ENCODE data around the gene RAD52. TPM values are rescaled to one million over a fixed set of nuclear protein-coding genes. Genes with fewer than 3 reads are reported as not detected.

The RAD52 gene
- polyA plus RNA-seq, 1 donor, result 27.9 TPM

DNA sequence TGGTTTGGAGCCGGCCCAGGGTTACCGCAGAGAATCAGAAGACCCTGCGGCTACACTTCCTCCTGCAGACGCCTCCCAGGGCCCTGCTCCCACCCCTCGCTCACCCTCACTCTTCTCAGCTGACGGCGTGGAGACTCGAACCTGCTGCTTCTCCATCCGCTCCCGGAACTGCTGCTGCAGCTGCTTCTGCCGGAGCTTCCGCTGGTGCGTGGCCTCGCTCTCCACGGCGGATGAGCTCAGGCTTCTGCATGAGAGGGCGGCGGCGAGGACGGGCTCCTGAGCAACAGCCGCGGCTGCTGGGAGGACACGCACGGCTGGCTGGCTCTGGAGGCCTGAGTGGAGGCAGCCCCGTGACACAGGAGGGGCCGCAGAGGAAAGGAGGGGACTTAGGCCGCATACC, 33.3 kb downstream of the RAD52 start:
- Histone ChIP-seq H3K4me1 (ENCODE audit: control insufficient read depth, insufficient read depth, low read length) (no peaks in the 10 kb centered on the region), H3K4me3 (ENCODE audit: low read length) (no peak overlapping the region), H3K9me3 (ENCODE audit: control insufficient read depth, low read depth, low read length) (no peaks in the 10 kb centered on the region), H3K36me3 (ENCODE audit: control insufficient read depth, insufficient read depth, low read length) (peaks cover 77% of the 10 kb centered on the region), H3K27me3 (ENCODE audit: control insufficient read depth, insufficient read depth, low read length) (no peaks in the 10 kb centered on the region), H3K27ac (ENCODE audit: low read length) (no peak overlapping the region)
- WGBS (ENCODE audit: insufficient coverage, low lambda C conversion rate), result no CpG with 5 or more reads among the region's 27 CpGs
- no peak for DNase-seq

GRCh38 chr12:915090-915489, 34.4 kb downstream of the RAD52 start:
- Histone ChIP-seq H3K4me1 (ENCODE audit: control insufficient read depth, insufficient read depth, low read length) (no peaks in the 10 kb centered on the region), H3K27ac (ENCODE audit: low read length) (no peak overlapping the region), H3K9me3 (ENCODE audit: control insufficient read depth, low read depth, low read length) (no peaks in the 10 kb centered on the region), H3K4me3 (ENCODE audit: low read length) (no peak overlapping the region), H3K27me3 (ENCODE audit: control insufficient read depth, insufficient read depth, low read length) (no peaks in the 10 kb centered on the region), H3K36me3 (ENCODE audit: control insufficient read depth, insufficient read depth, low read length) (peaks cover 82% of the 10 kb centered on the region)
- no peak for DNase-seq
- WGBS (ENCODE audit: insufficient coverage, low lambda C conversion rate), result no CpG with 5 or more reads among the region's 5 CpGs

DNA sequence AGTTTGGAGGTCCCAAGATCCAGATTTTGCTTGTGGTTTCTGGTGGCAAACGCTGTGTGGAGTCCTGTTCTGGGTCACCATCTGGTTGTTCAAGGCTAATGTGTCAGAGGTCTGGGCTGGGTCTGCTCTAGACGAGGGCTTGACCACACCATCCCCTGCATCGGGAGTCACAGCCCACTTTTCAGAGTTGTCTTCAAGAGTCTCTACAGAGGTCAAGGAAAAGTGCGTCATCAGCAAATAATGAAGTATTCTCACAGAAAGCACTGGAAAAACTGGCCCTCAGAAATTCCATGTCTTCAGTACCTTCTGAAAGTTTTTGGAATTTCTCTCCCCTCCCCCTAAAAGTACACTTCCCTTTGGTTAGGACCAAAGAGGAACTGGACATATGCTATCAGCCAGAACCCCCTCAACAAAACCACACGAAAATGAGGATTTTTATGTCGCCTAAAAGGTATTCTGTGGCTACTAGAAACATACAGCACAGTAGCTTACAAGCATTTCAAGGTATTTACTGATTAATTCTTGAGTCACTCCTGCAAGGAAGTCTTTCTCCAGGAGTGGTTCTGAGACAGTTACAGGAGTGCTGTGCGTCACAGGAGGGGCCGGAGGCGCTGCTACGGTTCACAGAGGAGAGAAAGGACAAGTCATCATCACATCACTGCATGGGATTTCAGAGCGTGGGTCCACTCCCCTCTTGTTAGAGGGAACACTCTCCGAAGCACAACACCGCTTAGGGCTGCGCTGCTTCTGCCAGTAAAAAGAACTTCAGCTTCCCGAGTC, 35.4 kb downstream of the RAD52 start:
- no peaks in the 10 kb centered on the region for H3K9me3 ChIP-seq (ENCODE audit: control insufficient read depth, low read depth, low read length)
- no peaks in the 10 kb centered on the region for H3K4me1 ChIP-seq (ENCODE audit: control insufficient read depth, insufficient read depth, low read length)
- no peak overlapping the region for H3K27ac ChIP-seq (ENCODE audit: low read length)
- WGBS (ENCODE audit: insufficient coverage, low lambda C conversion rate), result no CpG with 5 or more reads among the region's 15 CpGs
- H3K36me3 ChIP-seq (ENCODE audit: control insufficient read depth, insufficient read depth, low read length), result peaks cover 85% of the 10 kb centered on the region
- DNase-seq, result no peak
- H3K27me3 ChIP-seq (ENCODE audit: control insufficient read depth, insufficient read depth, low read length), result no peaks in the 10 kb centered on the region
- H3K4me3 ChIP-seq (ENCODE audit: low read length), result no peak overlapping the region

- WGBS (ENCODE audit: insufficient coverage, low lambda C conversion rate), result 100% methylated on average over 1 of the region's 7 CpGs
- Histone ChIP-seq H3K9me3 (ENCODE audit: control insufficient read depth, low read depth, low read length) (no peaks in the 10 kb centered on the region), H3K27me3 (ENCODE audit: control insufficient read depth, insufficient read depth, low read length) (no peaks in the 10 kb centered on the region), H3K27ac (ENCODE audit: low read length) (no peak overlapping the region), H3K4me3 (ENCODE audit: low read length) (no peak overlapping the region), H3K36me3 (ENCODE audit: control insufficient read depth, insufficient read depth, low read length) (peaks cover 84% of the 10 kb centered on the region), H3K4me1 (ENCODE audit: control insufficient read depth, insufficient read depth, low read length) (no peaks in the 10 kb centered on the region)
- DNase-seq, result no peak
Measured at GRCh38 chr12:912466-913235, 36.8 kb downstream of the RAD52 start.

- no peak overlapping the region for H3K4me3 ChIP-seq (ENCODE audit: low read length)
- H3K36me3 ChIP-seq (ENCODE audit: control insufficient read depth, insufficient read depth, low read length), result peaks cover 84% of the 10 kb centered on the region
- WGBS (ENCODE audit: insufficient coverage, low lambda C conversion rate), result no CpG with 5 or more reads among the region's 10 CpGs
Measured at GRCh38 chr12:911191-911826, 38.2 kb downstream of the RAD52 start.

GRCh38 chr12:910416-910815, 39.1 kb downstream of the RAD52 start:
- H3K4me3 ChIP-seq (ENCODE audit: low read length), result no peak overlapping the region
- no peaks in the 10 kb centered on the region for H3K27me3 ChIP-seq (ENCODE audit: control insufficient read depth, insufficient read depth, low read length)
- no peak for DNase-seq
- no peaks in the 10 kb centered on the region for H3K9me3 ChIP-seq (ENCODE audit: control insufficient read depth, low read depth, low read length)
- no CpG with 5 or more reads among the region's 4 CpGs for WGBS (ENCODE audit: insufficient coverage, low lambda C conversion rate)
- peaks cover 84% of the 10 kb centered on the region for H3K36me3 ChIP-seq (ENCODE audit: control insufficient read depth, insufficient read depth, low read length)
- H3K27ac ChIP-seq (ENCODE audit: low read length), result no peak overlapping the region
- H3K4me1 ChIP-seq (ENCODE audit: control insufficient read depth, insufficient read depth, low read length), result no peaks in the 10 kb centered on the region

More at GRCh38 chr12:911191-911826, 38.2 kb downstream of the RAD52 start:
- Histone ChIP-seq H3K27me3 (ENCODE audit: control insufficient read depth, insufficient read depth, low read length) (no peaks in the 10 kb centered on the region), H3K27ac (ENCODE audit: low read length) (no peak overlapping the region), H3K4me1 (ENCODE audit: control insufficient read depth, insufficient read depth, low read length) (no peaks in the 10 kb centered on the region), H3K9me3 (ENCODE audit: control insufficient read depth, low read depth, low read length) (no peaks in the 10 kb centered on the region)
- DNase-seq, result no peak

GRCh38 chr12:909861-910260, 39.6 kb downstream of the RAD52 start:
- whole genome bisulfite sequencing (ENCODE audit: insufficient coverage, low lambda C conversion rate), result 80% methylated on average over 1 of the region's 3 CpGs
- Histone ChIP-seq H3K9me3 (ENCODE audit: control insufficient read depth, low read depth, low read length) (no peaks in the 10 kb centered on the region), H3K27me3 (ENCODE audit: control insufficient read depth, insufficient read depth, low read length) (no peaks in the 10 kb centered on the region), H3K4me1 (ENCODE audit: control insufficient read depth, insufficient read depth, low read length) (no peaks in the 10 kb centered on the region), H3K27ac (ENCODE audit: low read length) (no peak overlapping the region), H3K4me3 (ENCODE audit: low read length) (no peak overlapping the region), H3K36me3 (ENCODE audit: control insufficient read depth, insufficient read depth, low read length) (peaks cover 83% of the 10 kb centered on the region)
- DNase-seq, result no peak

DNA sequence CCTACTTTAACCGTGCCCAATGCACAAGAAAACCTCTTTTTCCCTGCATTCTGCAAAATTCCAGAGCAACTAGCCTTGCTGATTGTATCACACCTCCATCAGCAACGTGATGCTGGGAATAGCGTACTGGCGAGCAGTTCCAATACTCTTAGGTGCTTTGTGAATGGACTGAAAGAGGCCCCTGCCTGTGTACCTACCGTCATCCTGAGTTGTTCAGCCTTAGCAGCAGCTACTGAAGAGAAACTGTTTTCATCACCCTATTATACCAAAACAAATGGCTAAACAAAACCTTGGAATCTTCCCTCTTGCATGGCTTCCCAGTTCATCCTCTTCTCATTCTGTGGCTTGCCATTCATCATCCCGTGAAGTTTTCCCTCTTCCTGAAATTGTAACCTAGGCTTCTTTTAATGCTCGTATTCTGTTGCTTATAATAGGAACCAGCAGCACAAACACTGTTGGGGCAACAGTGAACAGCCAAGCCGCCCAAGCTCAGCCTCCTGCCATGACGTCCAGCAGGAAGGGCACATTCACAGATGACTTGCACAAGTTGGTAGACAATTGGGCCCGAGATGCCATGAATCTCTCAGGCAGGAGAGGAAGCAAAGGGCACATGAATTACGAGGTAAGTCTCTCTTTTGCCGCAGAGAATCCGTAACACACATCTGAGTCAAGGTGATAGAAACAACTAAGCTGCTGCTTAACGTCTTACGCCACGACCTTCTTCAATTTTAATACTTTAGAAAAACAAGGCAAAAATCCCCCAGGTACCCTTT, 41.9 kb downstream of the RAD52 start:
- H3K27ac ChIP-seq (ENCODE audit: low read length), result no peak overlapping the region
- DNase-seq, result no peak
- 98% methylated on average over 9 of the region's 16 CpGs for WGBS (ENCODE audit: insufficient coverage, low lambda C conversion rate)
- H3K36me3 ChIP-seq (ENCODE audit: control insufficient read depth, insufficient read depth, low read length), result peaks cover 82% of the 10 kb centered on the region
- no peaks in the 10 kb centered on the region for H3K27me3 ChIP-seq (ENCODE audit: control insufficient read depth, insufficient read depth, low read length)
- H3K9me3 ChIP-seq (ENCODE audit: control insufficient read depth, low read depth, low read length), result no peaks in the 10 kb centered on the region
- no peak overlapping the region for H3K4me3 ChIP-seq (ENCODE audit: low read length)
- no peaks in the 10 kb centered on the region for H3K4me1 ChIP-seq (ENCODE audit: control insufficient read depth, insufficient read depth, low read length)

DNA sequence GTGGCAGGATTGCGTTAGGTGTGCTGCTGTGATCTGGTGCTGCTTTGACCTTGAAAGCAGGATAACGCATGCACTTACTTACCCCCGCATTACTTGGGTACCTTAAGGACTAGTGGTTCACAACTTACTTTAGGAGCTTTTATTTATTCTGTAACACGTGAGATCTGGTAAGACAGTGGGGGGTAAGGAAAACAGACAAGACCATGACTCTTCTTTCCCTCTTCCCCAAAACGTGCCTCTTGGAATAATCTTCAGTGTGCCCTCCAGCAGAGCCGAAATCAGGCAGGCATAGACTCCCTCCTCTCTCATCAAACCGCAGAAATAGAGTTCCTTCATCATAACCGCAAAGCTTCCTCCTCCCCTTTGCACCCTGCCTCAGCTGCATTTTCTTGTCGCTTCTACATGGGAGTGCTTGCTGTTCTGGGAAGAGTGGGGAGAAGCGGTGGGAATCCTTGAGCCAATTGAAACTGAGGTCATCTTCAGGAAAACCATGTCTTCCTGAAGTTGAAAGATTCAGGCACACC, 43.4 kb downstream of the RAD52 start:
- H3K27me3 ChIP-seq (ENCODE audit: control insufficient read depth, insufficient read depth, low read length), result no peaks in the 10 kb centered on the region
- no peak overlapping the region for H3K27ac ChIP-seq (ENCODE audit: low read length)
- H3K36me3 ChIP-seq (ENCODE audit: control insufficient read depth, insufficient read depth, low read length), result peaks cover 84% of the 10 kb centered on the region
- H3K9me3 ChIP-seq (ENCODE audit: control insufficient read depth, low read depth, low read length), result no peaks in the 10 kb centered on the region
- DNase-seq, result no peak
- 100% methylated on average over 1 of the region's 10 CpGs for WGBS (ENCODE audit: insufficient coverage, low lambda C conversion rate)
- no peak overlapping the region for H3K4me3 ChIP-seq (ENCODE audit: low read length)
- no peaks in the 10 kb centered on the region for H3K4me1 ChIP-seq (ENCODE audit: control insufficient read depth, insufficient read depth, low read length)
